GM06990 (cell line): Measurements from ENCODE around the gene BEND5.

ENCODE experiments used
- DNase-seq: peaks from one replicate; pipeline ENCODE4 v3.0.0-alpha.2; 2011; ENCODE audit not compliant: insufficient read length; ENCODE audit errors: extremely low read depth
- H3K27me3 ChIP-seq: replicated peaks from 2 replicates; pipeline ENCODE4 v1.6.0; 2011; ENCODE audit warnings: low read length; ENCODE audit not compliant: control insufficient read depth, insufficient read depth
- H3K36me3 ChIP-seq: 2 replicates; pipeline ENCODE4 v1.5.1; 2011; ENCODE audit warnings: low read length; ENCODE audit not compliant: control insufficient read depth, insufficient read depth
- H3K4me3 ChIP-seq: replicated peaks from 2 replicates; pipeline ENCODE4 v1.5.1; 2011; ENCODE audit warnings: low read depth, mild to moderate bottlenecking, control low read depth, low read length
- TF ChIP-seq, protein P1 (sequence below): IDR thresholded peaks from 2 replicates; pipeline ENCODE4 v1.5.1; 2011; ENCODE audit warnings: low read length, control low read depth, mild to moderate bottlenecking, inconsistent platforms; ENCODE audit not compliant: insufficient read depth, poor library complexity, severe bottlenecking

The BEND5 gene, protein sequence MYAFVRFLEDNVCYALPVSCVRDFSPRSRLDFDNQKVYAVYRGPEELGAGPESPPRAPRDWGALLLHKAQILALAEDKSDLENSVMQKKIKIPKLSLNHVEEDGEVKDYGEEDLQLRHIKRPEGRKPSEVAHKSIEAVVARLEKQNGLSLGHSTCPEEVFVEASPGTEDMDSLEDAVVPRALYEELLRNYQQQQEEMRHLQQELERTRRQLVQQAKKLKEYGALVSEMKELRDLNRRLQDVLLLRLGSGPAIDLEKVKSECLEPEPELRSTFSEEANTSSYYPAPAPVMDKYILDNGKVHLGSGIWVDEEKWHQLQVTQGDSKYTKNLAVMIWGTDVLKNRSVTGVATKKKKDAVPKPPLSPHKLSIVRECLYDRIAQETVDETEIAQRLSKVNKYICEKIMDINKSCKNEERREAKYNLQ

DNA sequence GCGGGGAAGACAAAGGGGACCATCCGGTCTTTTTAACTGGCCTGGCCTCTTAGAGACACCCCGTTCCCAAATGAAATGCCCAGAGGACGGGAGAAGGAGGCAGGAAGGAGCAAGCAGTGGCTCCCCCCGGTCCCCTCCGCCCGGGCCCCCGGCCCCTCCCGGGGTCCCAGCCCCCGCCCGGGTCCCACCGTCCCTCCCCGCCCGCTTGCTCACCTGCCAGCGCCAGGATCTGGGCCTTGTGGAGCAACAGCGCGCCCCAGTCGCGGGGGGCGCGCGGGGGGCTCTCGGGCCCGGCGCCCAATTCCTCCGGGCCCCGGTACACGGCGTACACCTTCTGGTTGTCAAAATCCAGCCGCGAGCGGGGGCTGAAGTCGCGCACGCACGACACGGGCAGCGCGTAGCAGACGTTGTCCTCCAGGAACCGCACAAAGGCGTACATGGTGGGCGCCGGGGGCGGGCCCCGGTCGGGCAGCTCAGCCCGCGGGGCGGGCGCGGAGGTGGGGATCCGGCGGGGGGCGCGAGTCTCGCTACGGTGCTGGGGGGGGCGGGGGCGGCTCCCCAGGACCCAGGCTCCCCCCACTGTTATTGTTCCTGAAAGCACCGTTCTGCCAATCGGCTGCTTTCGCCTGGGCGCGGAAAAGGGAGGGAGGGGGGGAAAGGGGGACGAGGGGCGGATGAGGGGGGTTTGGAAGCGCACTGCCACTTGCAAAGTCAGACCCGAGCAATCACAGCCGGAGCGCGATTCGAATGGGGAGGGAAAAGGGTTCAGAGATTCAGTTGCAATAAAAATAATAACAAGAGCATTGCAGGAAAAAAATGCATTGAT, at the start of gene BEND5:
BEND5 (minus strand) TSS at position 499 of the 826 bp plus-strand sequence; CDS start at position 439, 60 bp downstream.
- TF ChIP-seq, protein P1, sequence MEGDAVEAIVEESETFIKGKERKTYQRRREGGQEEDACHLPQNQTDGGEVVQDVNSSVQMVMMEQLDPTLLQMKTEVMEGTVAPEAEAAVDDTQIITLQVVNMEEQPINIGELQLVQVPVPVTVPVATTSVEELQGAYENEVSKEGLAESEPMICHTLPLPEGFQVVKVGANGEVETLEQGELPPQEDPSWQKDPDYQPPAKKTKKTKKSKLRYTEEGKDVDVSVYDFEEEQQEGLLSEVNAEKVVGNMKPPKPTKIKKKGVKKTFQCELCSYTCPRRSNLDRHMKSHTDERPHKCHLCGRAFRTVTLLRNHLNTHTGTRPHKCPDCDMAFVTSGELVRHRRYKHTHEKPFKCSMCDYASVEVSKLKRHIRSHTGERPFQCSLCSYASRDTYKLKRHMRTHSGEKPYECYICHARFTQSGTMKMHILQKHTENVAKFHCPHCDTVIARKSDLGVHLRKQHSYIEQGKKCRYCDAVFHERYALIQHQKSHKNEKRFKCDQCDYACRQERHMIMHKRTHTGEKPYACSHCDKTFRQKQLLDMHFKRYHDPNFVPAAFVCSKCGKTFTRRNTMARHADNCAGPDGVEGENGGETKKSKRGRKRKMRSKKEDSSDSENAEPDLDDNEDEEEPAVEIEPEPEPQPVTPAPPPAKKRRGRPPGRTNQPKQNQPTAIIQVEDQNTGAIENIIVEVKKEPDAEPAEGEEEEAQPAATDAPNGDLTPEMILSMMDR = no peak
- H3K4me3 ChIP-seq = no peak within 1 kb of the TSS; the same call in 1 of the 2 replicates
- peaks cover 2% of the 10 kb centered on the region for H3K27me3 ChIP-seq
- H3K36me3 ChIP-seq = no peaks in the 10 kb centered on the region
- no peak for DNase-seq

DNA sequence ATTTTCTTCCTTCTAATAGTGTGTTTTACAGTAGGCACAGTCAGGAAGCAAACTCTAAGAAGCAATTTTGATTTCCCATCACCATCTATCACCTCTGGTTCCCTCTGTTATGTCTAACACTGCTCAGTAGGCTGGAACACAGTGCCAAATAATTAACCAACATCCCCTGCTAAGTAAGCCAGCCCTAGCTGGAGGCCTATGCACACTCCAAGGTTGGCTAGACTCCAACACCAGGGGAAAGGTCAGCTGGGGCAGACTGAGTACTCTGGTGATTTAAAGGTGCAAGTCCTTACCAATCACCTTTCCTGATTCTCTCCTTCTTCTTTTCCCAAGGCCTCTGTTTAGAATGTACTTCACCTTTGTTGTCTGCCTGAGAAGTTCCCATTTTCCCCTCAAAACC, 46.5 kb upstream of the BEND5 start:
- no peaks in the 10 kb centered on the region; the same call in 1 of the 2 replicates for H3K27me3 ChIP-seq
- DNase-seq = no peak
- no peak overlapping the region for H3K4me3 ChIP-seq
- TF ChIP-seq, protein P1 = no peak
- H3K36me3 ChIP-seq = no peaks in the 10 kb centered on the region

DNA sequence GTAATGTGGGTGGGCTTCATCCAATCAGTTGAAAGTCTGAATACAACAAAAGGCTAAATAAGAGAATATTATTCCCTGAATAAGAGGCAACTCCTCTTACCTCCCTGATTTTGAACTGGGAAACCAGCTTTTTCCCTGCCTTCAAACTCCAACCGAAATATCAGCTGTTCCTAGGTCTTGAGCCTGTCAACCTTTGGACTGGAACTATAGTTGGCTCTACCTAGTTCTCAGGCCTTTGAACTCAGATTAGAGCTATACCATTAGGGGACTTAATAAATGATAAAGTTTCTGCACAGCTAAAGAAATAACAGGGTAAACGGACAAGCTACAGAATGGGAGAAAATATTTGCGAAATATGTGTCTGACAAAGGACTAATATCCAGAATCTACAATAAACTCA, 43.8 kb upstream of the BEND5 start:
- H3K4me3 ChIP-seq = no peak overlapping the region
- TF ChIP-seq, protein P1 = no peak
- H3K36me3 ChIP-seq = no peaks in the 10 kb centered on the region
- no peaks in the 10 kb centered on the region for H3K27me3 ChIP-seq
- DNase-seq = no peak

DNA sequence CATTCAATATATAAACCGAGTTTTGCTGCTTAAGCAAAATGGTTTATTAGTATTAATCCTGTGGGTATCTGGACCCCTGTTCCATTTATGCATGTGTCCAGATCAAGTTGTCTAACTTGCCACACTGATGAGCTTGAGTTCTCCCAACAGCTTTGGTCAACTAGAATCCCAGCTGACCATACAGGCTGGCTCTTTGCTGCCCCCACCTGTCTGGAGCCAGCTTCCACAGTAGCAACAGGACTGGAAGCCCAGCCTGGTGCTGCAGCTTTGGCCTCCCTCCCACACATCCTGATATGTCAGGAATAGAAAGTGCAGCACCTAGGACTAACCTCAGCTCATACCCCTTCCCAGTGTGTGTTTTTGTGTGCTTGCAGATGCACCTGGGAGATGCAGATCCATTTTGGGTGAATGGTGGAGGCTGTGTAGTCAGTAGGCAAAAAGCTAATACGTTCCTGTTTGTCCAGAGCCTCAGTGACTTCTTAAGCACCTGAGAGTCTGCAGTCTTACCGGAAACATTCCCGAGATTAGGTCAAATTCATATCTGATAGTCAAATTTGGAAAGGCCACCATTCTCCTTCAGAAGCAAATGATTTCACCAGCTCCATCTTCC, 40.9 kb upstream of the BEND5 start:
- no peaks in the 10 kb centered on the region for H3K36me3 ChIP-seq
- H3K27me3 ChIP-seq = no peaks in the 10 kb centered on the region
- no peak overlapping the region for H3K4me3 ChIP-seq
- TF ChIP-seq, protein P1 = peak; percentile 92
- DNase-seq = peak; percentile 15

DNA sequence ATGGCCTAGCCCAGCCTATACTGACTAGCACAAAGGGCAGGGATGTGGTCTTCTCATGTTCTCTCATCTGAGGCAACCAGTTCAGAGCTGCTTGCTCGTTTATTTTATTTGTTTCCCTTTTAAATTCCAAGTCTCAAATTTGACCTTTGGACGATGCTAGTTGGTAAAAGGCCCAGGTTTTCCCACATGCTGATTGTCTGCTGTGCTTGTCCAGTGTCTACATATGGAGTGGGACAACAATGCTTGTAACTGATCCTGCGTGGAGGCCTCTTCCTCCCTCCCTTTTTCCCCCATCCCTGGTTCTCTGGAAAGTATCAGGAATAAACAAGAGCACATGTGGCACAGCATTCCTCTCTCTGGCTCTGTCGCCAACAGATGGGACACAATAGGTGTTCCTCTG, 34.0 kb upstream of the BEND5 start:
- Histone ChIP-seq H3K27me3 (no peaks in the 10 kb centered on the region), H3K4me3 (no peak overlapping the region), H3K36me3 (no peaks in the 10 kb centered on the region)
- TF ChIP-seq, protein P1 = no peak
- no peak for DNase-seq
